HEK293T (cell line): Measurements from ENCODE around the gene ANOS1.
"Not testable (repeated sequence)": the region's sequence is repeated elsewhere in the genome, so short reads cannot be mapped to it uniquely, and the experiment has no call there.

Experiments used
- CTCF ChIA-PET: fragments of 350-600 bp; formaldehyde crosslinking; extraction: SDS; loops from one replicate; lab custom pipeline; 2021; ENCODE audit warnings: antibody characterized with exemption, inconsistent platforms; lab: Yijun Ruan, JAX
- POLR2A ChIA-PET: fragments of 350-600 bp; formaldehyde crosslinking; extraction: SDS; loops from one replicate; lab custom pipeline; 2020; ENCODE audit warnings: antibody characterized with exemption, inconsistent platforms; lab: Yijun Ruan, JAX
- DNase-seq: peaks from one replicate; pipeline ENCODE4 v3.0.0; 2012; ENCODE audit warnings: mixed read lengths; ENCODE audit errors: extremely low spot score
- BHLHE40 ChIP-seq: fragments of 450-650 bp; IDR thresholded peaks from 2 replicates; pipeline ENCODE4 v1.6.1; 2016; ENCODE audit warnings: mild to moderate bottlenecking, moderate library complexity, borderline replicate concordance
- CTBP1 ChIP-seq: fragments of 450-650 bp; IDR thresholded peaks from 2 replicates; pipeline ENCODE4 v1.6.1; 2016; ENCODE audit warnings: borderline replicate concordance
- ELF4 ChIP-seq: fragments of 450-650 bp; IDR thresholded peaks from 2 replicates; pipeline ENCODE4 v1.6.1; 2017; ENCODE audit warnings: antibody characterized with exemption
- FOXA1 ChIP-seq: fragments of 450-650 bp; IDR thresholded peaks from 2 replicates; pipeline ENCODE4 v1.6.1; 2016; ENCODE audit warnings: mild to moderate bottlenecking
- FOXK2 ChIP-seq: fragments of 450-650 bp; IDR thresholded peaks from 2 replicates; pipeline ENCODE4 v1.6.1; 2016; ENCODE audit warnings: mild to moderate bottlenecking
- FOXM1 ChIP-seq: fragments of 450-650 bp; IDR thresholded peaks from 2 replicates; pipeline ENCODE4 v1.6.1; 2017; ENCODE audit warnings: mild to moderate bottlenecking, borderline replicate concordance
- HDGF ChIP-seq: fragments of 450-650 bp; IDR thresholded peaks from 2 replicates; pipeline ENCODE4 v1.6.1; 2017; ENCODE audit warnings: antibody characterized with exemption, borderline replicate concordance
- L3MBTL2 ChIP-seq: fragments of 450-650 bp; conservative IDR thresholded peaks from 2 replicates; pipeline ENCODE4 v1.6.1; 2016; ENCODE audit warnings: mild to moderate bottlenecking
- LEF1 ChIP-seq: fragments of 450-650 bp; IDR thresholded peaks from 2 replicates; pipeline ENCODE4 v1.6.1; 2017; ENCODE audit warnings: mild to moderate bottlenecking, borderline replicate concordance
- NFRKB ChIP-seq: fragments of 450-650 bp; IDR thresholded peaks from 2 replicates; pipeline ENCODE4 v1.6.1; 2016; ENCODE audit warnings: mild to moderate bottlenecking, moderate library complexity
- SP1 ChIP-seq: fragments of 450-650 bp; IDR thresholded peaks from 2 replicates; pipeline ENCODE4 v1.6.1; 2017
- SUZ12 ChIP-seq: fragments of 450-650 bp; IDR thresholded peaks from 2 replicates; pipeline ENCODE4 v1.6.1; 2016; ENCODE audit warnings: mild to moderate bottlenecking
- TARDBP ChIP-seq: fragments of 450-650 bp; IDR thresholded peaks from 2 replicates; pipeline ENCODE4 v1.6.1; 2016
- ZNF384 ChIP-seq: fragments of 450-650 bp; IDR thresholded peaks from 2 replicates; pipeline ENCODE4 v1.6.1; 2016
- TF ChIP-seq, protein P1 (sequence below): fragments of 450-650 bp; IDR thresholded peaks from 2 replicates; pipeline ENCODE4 v1.6.1; 2016

The ANOS1 gene

GRCh38 chrX:8504451-8504850, 227.5 kb downstream of the ANOS1 start:
- DNase-seq, result no peak
- POLR2A ChIA-PET, result no interaction called here
- TF ChIP-seq TARDBP, result no peak
- TF ChIP-seq, protein P1, sequence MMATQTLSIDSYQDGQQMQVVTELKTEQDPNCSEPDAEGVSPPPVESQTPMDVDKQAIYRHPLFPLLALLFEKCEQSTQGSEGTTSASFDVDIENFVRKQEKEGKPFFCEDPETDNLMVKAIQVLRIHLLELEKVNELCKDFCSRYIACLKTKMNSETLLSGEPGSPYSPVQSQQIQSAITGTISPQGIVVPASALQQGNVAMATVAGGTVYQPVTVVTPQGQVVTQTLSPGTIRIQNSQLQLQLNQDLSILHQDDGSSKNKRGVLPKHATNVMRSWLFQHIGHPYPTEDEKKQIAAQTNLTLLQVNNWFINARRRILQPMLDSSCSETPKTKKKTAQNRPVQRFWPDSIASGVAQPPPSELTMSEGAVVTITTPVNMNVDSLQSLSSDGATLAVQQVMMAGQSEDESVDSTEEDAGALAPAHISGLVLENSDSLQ, result no peak
- TF ChIP-seq BHLHE40, result no peak
- no peak for TF ChIP-seq FOXM1
- TF ChIP-seq FOXA1, result no peak
- no peak for TF ChIP-seq SP1
- no peak for TF ChIP-seq CTBP1
- no peak for TF ChIP-seq ZNF384
- TF ChIP-seq LEF1, result no peak
- no peak for TF ChIP-seq L3MBTL2
- no peak for TF ChIP-seq HDGF
- TF ChIP-seq SUZ12, result no peak
- CTCF ChIA-PET, result no interaction called here

DNA sequence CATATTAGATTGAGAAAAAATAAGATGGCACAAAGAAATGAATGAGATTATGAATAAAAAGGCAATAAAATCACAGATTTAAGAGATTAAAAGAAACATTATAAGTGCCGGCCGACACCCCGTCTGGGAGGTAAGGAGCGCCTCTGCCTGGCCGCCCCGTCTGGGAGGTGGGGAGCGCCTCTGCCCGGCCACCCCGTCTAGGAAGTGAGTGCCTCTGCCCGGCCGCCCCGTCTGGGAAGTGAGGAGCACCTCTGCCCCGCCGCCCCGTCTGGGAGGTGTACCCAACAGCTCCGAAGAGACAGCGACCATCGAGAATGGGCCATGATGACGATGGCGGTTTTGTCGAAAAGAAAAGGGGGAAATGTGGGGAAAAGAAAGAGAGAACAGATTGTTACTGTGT, 229.8 kb downstream of the ANOS1 start:
- CTCF ChIA-PET, DNase-seq, POLR2A ChIA-PET: not testable (repeated sequence)

GRCh38 chrX:8500203-8500602, 231.7 kb downstream of the ANOS1 start:
- ChIA-PET CTCF (no interaction called here), POLR2A (no interaction called here)
- no peak for DNase-seq
- TF ChIP-seq, protein P1, result no peak
- no peak for TF ChIP-seq NFRKB

DNA sequence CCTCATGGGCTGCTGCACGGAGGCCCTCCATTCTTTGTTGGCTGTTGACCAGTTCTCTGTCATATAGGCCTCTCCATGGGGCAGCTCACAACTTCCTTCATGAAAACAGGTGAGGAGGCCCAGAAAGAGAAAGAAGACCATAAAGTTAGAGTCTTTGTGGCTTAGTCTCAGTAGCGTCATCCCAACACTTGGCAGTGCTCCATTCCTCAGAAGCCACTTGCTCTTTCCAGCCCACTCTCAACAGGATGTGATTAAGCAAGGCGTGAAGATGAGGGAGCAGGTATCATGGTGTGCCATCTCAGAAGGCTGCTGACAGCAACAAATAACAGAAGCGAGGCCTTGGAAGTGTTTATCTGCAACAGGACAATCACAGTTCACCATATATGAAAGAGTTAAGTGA, 236.9 kb downstream of the ANOS1 start:
- DNase-seq, POLR2A ChIA-PET, CTCF ChIA-PET: not testable (repeated sequence)

DNA sequence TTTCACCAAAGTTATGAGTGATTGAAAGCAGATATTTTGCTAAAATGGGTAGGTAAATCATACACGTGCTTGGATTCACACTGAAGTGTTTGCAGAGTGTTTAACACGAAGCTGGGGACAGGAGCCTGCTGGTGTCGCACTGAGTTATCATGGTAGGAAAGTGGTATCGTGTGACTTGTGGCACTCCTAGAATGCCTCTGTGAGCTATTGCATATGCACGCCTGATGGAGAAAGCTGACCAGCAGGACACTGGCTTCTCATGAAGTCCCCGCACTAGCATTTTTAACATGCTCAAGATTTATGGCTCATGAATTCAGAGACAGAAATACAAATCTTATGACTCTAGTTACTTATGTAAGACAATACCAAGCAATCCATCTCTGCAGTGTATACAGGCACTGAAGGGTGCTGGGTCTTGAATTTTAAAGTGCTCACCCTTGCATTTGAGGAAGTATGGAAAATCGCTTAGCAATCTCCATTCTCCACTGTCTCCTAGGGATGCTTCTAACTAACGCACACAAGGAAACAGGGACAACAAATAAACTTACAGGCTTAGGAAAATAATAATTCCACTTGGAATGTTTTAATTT, 247.5 kb downstream of the ANOS1 start:
- TF ChIP-seq, protein P1, result no peak
- no peak for TF ChIP-seq FOXM1
- no peak for TF ChIP-seq FOXK2
- TF ChIP-seq ELF4, result no peak
- no peak for TF ChIP-seq BHLHE40
- TF ChIP-seq ZNF384, result no peak
- TF ChIP-seq NFRKB, result no peak
- no peak for TF ChIP-seq SP1
- no peak for TF ChIP-seq FOXA1
- CTCF ChIA-PET, result no interaction called here

More for the DNA sequence above, 247.5 kb downstream of the ANOS1 start:
- DNase-seq, result no peak
- POLR2A ChIA-PET, result no interaction called here
